Adrenal gland (tissue), 12 donors: ENCODE measurements around the gene PHKB. TPM values are rescaled to one million over a fixed set of nuclear protein-coding genes. Genes with fewer than 3 reads are reported as not detected.
A peak's percentile ranks its signal among the peaks of the same experiment; 100 is the strongest.

Source experiments
- DNase-seq, 7 donors: peaks; one replicate each; pipeline ENCODE4 v3.0.0-alpha.2; 2019 to 2020
- H3K27ac ChIP-seq, 5 donors: fragments of 200-600 bp; sonication (generic) in 4 of 5; 1 replicate in 3 of 5; 2 replicates in 2 of 5; pipeline versions ENCODE4 v1.5.1 to v1.8.0; 2016 to 2020; ENCODE audit warnings: mild to moderate bottlenecking in 1 of 5
- H3K27me3 ChIP-seq: fragments of 200-600 bp; 2 replicates; pipeline ENCODE4 v1.8.0; 2021
- H3K36me3 ChIP-seq, 2 donors: fragments of 200-600 bp; replicated peaks in 1 of 2; 1 replicate in 1 of 2; 2 replicates in 1 of 2; pipeline versions ENCODE4 v1.5.1 to v1.8.0; 2018 to 2022
- H3K4me1 ChIP-seq, 2 donors: fragments of 200-600 bp; replicated peaks in 1 of 2; 1 replicate in 1 of 2; 2 replicates in 1 of 2; pipeline versions ENCODE4 v1.5.1 to v1.8.0; 2018 to 2021
- H3K4me3 ChIP-seq, 4 donors: fragments of 200-600 bp; sonication (generic) in 3 of 4; one replicate each; pipeline ENCODE4 v1.5.1; 2016 to 2018
- H3K9me3 ChIP-seq, 3 donors: fragments of 200-600 bp; sonication (generic) in 1 of 3; replicated peaks in 1 of 3; 1 replicate in 2 of 3; 2 replicates in 1 of 3; pipeline versions ENCODE4 v1.5.1 to v1.8.0; 2016 to 2021
- CTCF ChIP-seq, 6 experiments: fragments of 450-650 bp in 4 of 6; fragments of 200-600 bp in 2 of 6; sonication (generic) in 1 of 6; IDR thresholded peaks; 1 replicate in 5 of 6; 2 replicates in 1 of 6; pipeline versions ENCODE4 v1.5.1 to v1.8.0; 2016 to 2021; ENCODE audit warnings: antibody characterized with exemption in 6 of 6, mild to moderate bottlenecking in 2 of 6, moderate library complexity in 1 of 6
- POLR2A ChIP-seq, 2 donors: fragments of 450-650 bp; IDR thresholded peaks; one replicate each; pipeline ENCODE4 v1.6.1; 2017; ENCODE audit warnings: antibody characterized with exemption in 2 of 2, mild to moderate bottlenecking in 2 of 2, moderate library complexity in 1 of 2
- WGBS, 4 donors: extraction: QIAGEN DNeasy Blood & Tissue Kit in 2 of 4; methylation state at CpG; one replicate each; pipeline versions ENCODE4 v1.1.5 to v1.1.7; 2013 to 2017; 5-methylcytosine and 5-hydroxymethylcytosine counted together
- intact Hi-C, 2 donors: fragments of 100-400 bp; cut with DNase I; formaldehyde crosslinking; loops; one replicate each; pipeline versions ENCODE4 v1.14.1 to v1.15.0; 2022 to 2023
- polyA plus RNA-seq, 3 donors: library from polyadenylated mRNA; stranded (reverse); fragments of 200-250 nt in 2 of 3; fragments of 350-450 nt in 1 of 3; fragmentation: Illumina TruSeq in 1 of 3; extraction: RNeasy Lipid Tissue Mini Kit (QIAGEN cat#74804) in 1 of 3; gene quantifications; one replicate each; pipeline ENCODE4 v1.2.3, GENCODE V29; 2013 to 2014
- total RNA-seq, 9 donors: library from RNA; depleted of rRNA in 4 of 9; stranded (reverse); fragments of >200 nt in 4 of 9; fragments of 120-200 nt in 1 of 9; fragmentation: NEBNext Ultra II Directional in 1 of 9; extraction: Animal tissue kit (Norgen Biotek cat#: 25700) in 1 of 9; gene quantifications; one replicate each; pipeline versions ENCODE4 v1.1.0 to v1.2.4, GENCODE V29; 2013 to 2023
- donor health status: healthy with polysubstance abuse.
- donor health status: Bipolar disorder and iron deficiency.
- donor health status: DM: yes; HTN: yes; CAD: no.
- donor health status: DM: no; HTN: no; CAD: no.
- donor health status: DM: no; HTN: no; CAD: no.
- donor health status: DM: yes; HTN: yes; CAD: no.

PHKB gene
- total and polyA plus RNA-seq, 12 donors = 27.6 to 167 (median 107) TPM

- Histone ChIP-seq H3K27ac (peak overlapping the region in 4 of 5 donors; percentile 61 to 78 (median 68)), H3K4me1 (peaks cover 25 to 41% of the 10 kb centered on the region in 2 donors), H3K4me3 (no peak overlapping the region), H3K27me3 (no peaks in the 10 kb centered on the region), H3K36me3 (no peaks in the 10 kb centered on the region), H3K9me3 (no peaks in the 10 kb centered on the region)
- peak; percentile 61 to 87 (median 81) for DNase-seq
- TF ChIP-seq POLR2A (IDR thresholded peaks at IDR 0.05) = no peak
- no peak for TF ChIP-seq CTCF (IDR thresholded peaks at IDR 0.05)
- intact Hi-C loops = no loop called here
- WGBS, 4 donors = 10 to 26% (median 19%) methylated on average over 1 of the region's 1 CpG
Measured at GRCh38 chr16:47475786-47476185, 14.7 kb downstream of the PHKB start.

- Histone ChIP-seq H3K27me3 (no peaks in the 10 kb centered on the region), H3K27ac (peak overlapping the region in 3 of 5 donors; percentile 47 to 72 (median 61)), H3K4me3 (no peak overlapping the region), H3K36me3 (no peaks in the 10 kb centered on the region), H3K4me1 (peaks cover 25 to 43% of the 10 kb centered on the region in 2 donors), H3K9me3 (no peaks in the 10 kb centered on the region)
- TF ChIP-seq CTCF (IDR thresholded peaks at IDR 0.05) (no peak), POLR2A (IDR thresholded peaks at IDR 0.05) (no peak)
- no peak for DNase-seq
- intact Hi-C loops = no loop called here
Measured at GRCh38 chr16:47476654-47477345, 15.7 kb downstream of the PHKB start.

GRCh38 chr16:47477679-47478078 lies 16.5 kb downstream of the PHKB start:
- Histone ChIP-seq H3K36me3 (no peaks in the 10 kb centered on the region), H3K4me3 (no peak overlapping the region), H3K4me1 (peaks cover 25 to 51% of the 10 kb centered on the region in 2 donors), H3K27me3 (no peaks in the 10 kb centered on the region), H3K27ac (peak overlapping the region in 2 of 5 donors; percentile 61 to 72), H3K9me3 (no peaks in the 10 kb centered on the region)
- DNase-seq = no peak
- TF ChIP-seq CTCF (IDR thresholded peaks at IDR 0.05) = no peak
- no peak for TF ChIP-seq POLR2A (IDR thresholded peaks at IDR 0.05)
- intact Hi-C loops = no loop called here
- WGBS, 4 donors = 50 to 70% (median 52%) methylated on average over 1 of the region's 1 CpG

GRCh38 chr16:47480410-47480809 lies 19.3 kb downstream of the PHKB start:
- Histone ChIP-seq H3K9me3 (no peaks in the 10 kb centered on the region), H3K27me3 (no peaks in the 10 kb centered on the region), H3K4me3 (no peak overlapping the region), H3K36me3 (no peaks in the 10 kb centered on the region), H3K4me1 (peaks cover 32 to 53% of the 10 kb centered on the region in 2 donors), H3K27ac (no peak overlapping the region)
- no peak for TF ChIP-seq POLR2A (IDR thresholded peaks at IDR 0.05)
- intact Hi-C loops = no loop called here
- DNase-seq = no peak
- WGBS, 4 donors = 92 to 96% (median 93%) methylated on average over 3 of the region's 3 CpGs
